ENCODE measurements around the gene TSPAN13. TPM values are rescaled to one million over a fixed set of nuclear protein-coding genes. Genes with fewer than 3 reads are reported as not detected.

TSPAN13 gene
- total and polyA plus RNA-seq, 10 of the 15 experiments (the other 5 are each of a cell fraction or from before 2014, with no cell fraction given) = 0.26 to 0.37 TPM; not detected in 8

GRCh38 chr7:16817536-16817935 is 64.0 kb downstream of the TSPAN13 start:
- no peaks in the 10 kb centered on the region for H3K36me3 ChIP-seq (ENCODE audit: control insufficient read depth in 2 of 2, insufficient read depth in 2 of 2, low read length in 1 of 2)
- ChIA-PET SMC1A (ENCODE audit: uncharacterized antibody, unreplicated experiment) (interaction anchor here (0.9 to 2.0 kb wide), 2 partner anchors 10 to 15 kb away, joined by 3 to 6 read pairs; no protein-coding TSS in a partner anchor), RAD21 (ENCODE audit: unreplicated experiment) (no interaction called here), POLR2A (no interaction called here), CTCF (interaction anchor here (1.3 kb wide), 1 partner anchor 16 kb away, joined by 4 read pairs; no protein-coding TSS in a partner anchor)
- H3K9me3 ChIP-seq (replicated peaks; ENCODE audit: control insufficient read depth, insufficient read depth, low read length) = no peaks in the 10 kb centered on the region
- TF ChIP-seq YY1 (IDR thresholded peaks at IDR 0.05; ENCODE audit: low read depth, low read length) (no peak), FOS (IDR thresholded peaks at IDR 0.05; ENCODE audit: borderline replicate concordance, extremely low read depth, insufficient read length) (no peak), CREB1 (IDR thresholded peaks at IDR 0.05; ENCODE audit: low read depth) (no peak), ETV6 (conservative IDR thresholded peaks at IDR 0.05 in 1 of 2, IDR thresholded peaks at IDR 0.05 in 1 of 2; ENCODE audit: borderline replicate concordance in 1 of 2, low read depth in 1 of 2) (no peak)
- TF ChIP-seq, protein P1, sequence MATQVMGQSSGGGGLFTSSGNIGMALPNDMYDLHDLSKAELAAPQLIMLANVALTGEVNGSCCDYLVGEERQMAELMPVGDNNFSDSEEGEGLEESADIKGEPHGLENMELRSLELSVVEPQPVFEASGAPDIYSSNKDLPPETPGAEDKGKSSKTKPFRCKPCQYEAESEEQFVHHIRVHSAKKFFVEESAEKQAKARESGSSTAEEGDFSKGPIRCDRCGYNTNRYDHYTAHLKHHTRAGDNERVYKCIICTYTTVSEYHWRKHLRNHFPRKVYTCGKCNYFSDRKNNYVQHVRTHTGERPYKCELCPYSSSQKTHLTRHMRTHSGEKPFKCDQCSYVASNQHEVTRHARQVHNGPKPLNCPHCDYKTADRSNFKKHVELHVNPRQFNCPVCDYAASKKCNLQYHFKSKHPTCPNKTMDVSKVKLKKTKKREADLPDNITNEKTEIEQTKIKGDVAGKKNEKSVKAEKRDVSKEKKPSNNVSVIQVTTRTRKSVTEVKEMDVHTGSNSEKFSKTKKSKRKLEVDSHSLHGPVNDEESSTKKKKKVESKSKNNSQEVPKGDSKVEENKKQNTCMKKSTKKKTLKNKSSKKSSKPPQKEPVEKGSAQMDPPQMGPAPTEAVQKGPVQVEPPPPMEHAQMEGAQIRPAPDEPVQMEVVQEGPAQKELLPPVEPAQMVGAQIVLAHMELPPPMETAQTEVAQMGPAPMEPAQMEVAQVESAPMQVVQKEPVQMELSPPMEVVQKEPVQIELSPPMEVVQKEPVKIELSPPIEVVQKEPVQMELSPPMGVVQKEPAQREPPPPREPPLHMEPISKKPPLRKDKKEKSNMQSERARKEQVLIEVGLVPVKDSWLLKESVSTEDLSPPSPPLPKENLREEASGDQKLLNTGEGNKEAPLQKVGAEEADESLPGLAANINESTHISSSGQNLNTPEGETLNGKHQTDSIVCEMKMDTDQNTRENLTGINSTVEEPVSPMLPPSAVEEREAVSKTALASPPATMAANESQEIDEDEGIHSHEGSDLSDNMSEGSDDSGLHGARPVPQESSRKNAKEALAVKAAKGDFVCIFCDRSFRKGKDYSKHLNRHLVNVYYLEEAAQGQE (IDR thresholded peaks at IDR 0.05; ENCODE audit: low read depth, low read length) = no peak
- TF ChIP-seq, protein P2, sequence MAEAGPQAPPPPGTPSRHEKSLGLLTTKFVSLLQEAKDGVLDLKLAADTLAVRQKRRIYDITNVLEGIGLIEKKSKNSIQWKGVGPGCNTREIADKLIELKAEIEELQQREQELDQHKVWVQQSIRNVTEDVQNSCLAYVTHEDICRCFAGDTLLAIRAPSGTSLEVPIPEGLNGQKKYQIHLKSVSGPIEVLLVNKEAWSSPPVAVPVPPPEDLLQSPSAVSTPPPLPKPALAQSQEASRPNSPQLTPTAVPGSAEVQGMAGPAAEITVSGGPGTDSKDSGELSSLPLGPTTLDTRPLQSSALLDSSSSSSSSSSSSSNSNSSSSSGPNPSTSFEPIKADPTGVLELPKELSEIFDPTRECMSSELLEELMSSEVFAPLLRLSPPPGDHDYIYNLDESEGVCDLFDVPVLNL (IDR thresholded peaks at IDR 0.05; ENCODE audit: low read depth, low read length) = no peak
- no peaks in the 10 kb centered on the region for H3K4me1 ChIP-seq (ENCODE audit: control insufficient read depth, insufficient read depth, low read length)
- no peaks in the 10 kb centered on the region for H4K20me1 ChIP-seq (ENCODE audit: control insufficient read depth, insufficient read depth)
- H3K27ac ChIP-seq (ENCODE audit: control insufficient read depth, insufficient read depth) = no peak overlapping the region
- DNase-seq (ENCODE audit: low read depth, low spot score) = no peak
- no peak overlapping the region for H2AFZ ChIP-seq (ENCODE audit: control insufficient read depth, low read depth, low read length)
- BruUV-seq (replicated peaks) = no TSS peak
- no peak overlapping the region for H3K4me3 ChIP-seq
- no peaks in the 10 kb centered on the region for H3K27me3 ChIP-seq (replicated peaks in 1 of 2; ENCODE audit: control insufficient read depth in 2 of 2, insufficient read depth in 2 of 2, low read length in 1 of 2)
- in situ Hi-C loops (cut with MboI) = no loop called here
- 22% methylated on average over 1 of the region's 1 CpG for WGBS (ENCODE audit: insufficient coverage, insufficient replicate concordance, low lambda C conversion rate, missing lambda C conversion rate)
- intact Hi-C loops (cut with micrococcal nuclease; ENCODE audit: unreplicated experiment) = no loop called here
- ATAC-seq = no peak
- no peak overlapping the region for H3K9ac ChIP-seq (ENCODE audit: control insufficient read depth, insufficient read depth, low read length)
- no peak for FAIRE-seq
- no peak overlapping the region for H3K4me2 ChIP-seq (ENCODE audit: control insufficient read depth, insufficient read depth)
- no peaks in the 10 kb centered on the region for H3K79me2 ChIP-seq (ENCODE audit: control insufficient read depth, insufficient read depth, low read length)

Data from GM12878 (cell line).